Measurements from ENCODE around the gene KREMEN1.

DNA sequence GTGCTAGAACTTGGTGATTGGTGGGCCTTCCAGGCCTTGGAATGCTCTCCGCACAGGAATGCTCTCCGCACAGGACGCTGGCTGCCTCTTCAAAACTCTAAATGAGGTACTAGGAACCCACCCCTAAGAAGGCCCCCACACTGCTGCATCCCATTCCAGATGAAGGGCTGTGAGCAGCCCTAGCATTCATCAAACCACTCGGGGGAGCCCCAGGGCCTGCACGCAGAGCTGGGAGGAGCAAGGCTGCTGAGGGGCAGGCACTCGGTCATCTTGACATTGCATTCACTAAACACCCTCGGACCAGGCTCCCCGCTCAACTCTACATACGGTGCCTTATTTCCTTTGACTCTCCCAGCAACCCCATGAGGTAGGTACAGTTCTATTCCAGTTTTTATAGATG, 83.7 kb downstream of the KREMEN1 start:
- TF ChIP-seq POLR2A (IDR thresholded peaks at IDR 0.05) (no peak), POLR2AphosphoS5 (IDR thresholded peaks at IDR 0.05) (no peak), EP300 (IDR thresholded peaks at IDR 0.05) (no peak)
- TF ChIP-seq, protein P1, sequence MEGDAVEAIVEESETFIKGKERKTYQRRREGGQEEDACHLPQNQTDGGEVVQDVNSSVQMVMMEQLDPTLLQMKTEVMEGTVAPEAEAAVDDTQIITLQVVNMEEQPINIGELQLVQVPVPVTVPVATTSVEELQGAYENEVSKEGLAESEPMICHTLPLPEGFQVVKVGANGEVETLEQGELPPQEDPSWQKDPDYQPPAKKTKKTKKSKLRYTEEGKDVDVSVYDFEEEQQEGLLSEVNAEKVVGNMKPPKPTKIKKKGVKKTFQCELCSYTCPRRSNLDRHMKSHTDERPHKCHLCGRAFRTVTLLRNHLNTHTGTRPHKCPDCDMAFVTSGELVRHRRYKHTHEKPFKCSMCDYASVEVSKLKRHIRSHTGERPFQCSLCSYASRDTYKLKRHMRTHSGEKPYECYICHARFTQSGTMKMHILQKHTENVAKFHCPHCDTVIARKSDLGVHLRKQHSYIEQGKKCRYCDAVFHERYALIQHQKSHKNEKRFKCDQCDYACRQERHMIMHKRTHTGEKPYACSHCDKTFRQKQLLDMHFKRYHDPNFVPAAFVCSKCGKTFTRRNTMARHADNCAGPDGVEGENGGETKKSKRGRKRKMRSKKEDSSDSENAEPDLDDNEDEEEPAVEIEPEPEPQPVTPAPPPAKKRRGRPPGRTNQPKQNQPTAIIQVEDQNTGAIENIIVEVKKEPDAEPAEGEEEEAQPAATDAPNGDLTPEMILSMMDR (IDR thresholded peaks at IDR 0.05): no peak

Measured in upper lobe of left lung (tissue), 4 donors.